Vagina (tissue), 2 donors: ENCODE results near the gene WDR70. TPM values are rescaled to one million over a fixed set of nuclear protein-coding genes. Genes with fewer than 3 reads are reported as not detected.

ENCODE experiments used
- DNase-seq, 2 donors: peaks; one replicate each; pipeline ENCODE4 v3.0.0-alpha.2; 2017; ENCODE audit errors: extremely low spot score in 2 of 2
- H3K27ac ChIP-seq: fragments of 200-600 bp; sonication (generic); one replicate; pipeline ENCODE4 v1.5.1; 2019
- H3K27me3 ChIP-seq: fragments of 200-600 bp; sonication (generic); one replicate; pipeline ENCODE4 v1.5.1; 2019
- H3K36me3 ChIP-seq, 2 donors: fragments of 200-600 bp; sonication (generic); one replicate each; pipeline ENCODE4 v1.5.1; 2017 to 2019
- H3K4me1 ChIP-seq: fragments of 200-600 bp; sonication (generic); one replicate; pipeline ENCODE4 v1.5.1; 2019
- H3K4me3 ChIP-seq, 2 donors: fragments of 200-600 bp; sonication (generic); 1 replicate in 1 of 2; 2 replicates in 1 of 2; pipeline ENCODE4 v1.5.1; 2016 to 2019
- H3K9me3 ChIP-seq: fragments of 200-600 bp; sonication (generic); one replicate; pipeline ENCODE4 v1.5.1; 2019
- POLR2A ChIP-seq, 2 donors: fragments of 450-650 bp; IDR thresholded peaks; one replicate each; pipeline ENCODE4 v1.6.1; 2017; ENCODE audit warnings: antibody characterized with exemption in 2 of 2, mild to moderate bottlenecking in 2 of 2, moderate library complexity in 2 of 2
- POLR2AphosphoS5 ChIP-seq, 2 donors: sonication (generic); formaldehyde crosslinking; IDR thresholded peaks; one replicate each; pipeline ENCODE4 v1.9.0; 2017; ENCODE audit warnings: antibody characterized with exemption in 2 of 2, mild to moderate bottlenecking in 2 of 2, low read depth in 1 of 2; ENCODE audit not compliant: insufficient read depth in 1 of 2
- intact Hi-C: fragments of 100-400 bp; cut with DNase I; formaldehyde crosslinking; loops from one replicate; pipeline ENCODE4 v1.15.1; 2023
- total RNA-seq: library from RNA; depleted of rRNA; stranded (reverse); fragments of >200 nt; gene quantifications from one replicate; pipeline ENCODE4 v1.2.3, GENCODE V29; 2016
- TF ChIP-seq, protein P1 (sequence below), 3 experiments: fragments of 450-650 bp in 2 of 3; fragments of 200-600 bp in 1 of 3; sonication (generic) in 1 of 3; IDR thresholded peaks; one replicate each; pipeline ENCODE4 v1.5.1; 2017 to 2019; ENCODE audit warnings: antibody characterized with exemption in 3 of 3, mild to moderate bottlenecking in 2 of 3, moderate library complexity in 2 of 3

The WDR70 gene
- total RNA-seq, 1 donor from 2014 or later = 31.4 TPM

GRCh38 chr5:37553720-37554404 lies 174.7 kb downstream of the WDR70 start:
- Histone ChIP-seq H3K36me3 (no peaks in the 10 kb centered on the region), H3K9me3 (no peaks in the 10 kb centered on the region), H3K27me3 (no peaks in the 10 kb centered on the region), H3K4me1 (peaks cover 7% of the 10 kb centered on the region), H3K27ac (no peak overlapping the region), H3K4me3 (no peak overlapping the region)
- no peak for TF ChIP-seq POLR2AphosphoS5 (IDR thresholded peaks at IDR 0.05; ENCODE audit: insufficient read depth in 1 of 2, low read depth in 1 of 2)
- TF ChIP-seq, protein P1, sequence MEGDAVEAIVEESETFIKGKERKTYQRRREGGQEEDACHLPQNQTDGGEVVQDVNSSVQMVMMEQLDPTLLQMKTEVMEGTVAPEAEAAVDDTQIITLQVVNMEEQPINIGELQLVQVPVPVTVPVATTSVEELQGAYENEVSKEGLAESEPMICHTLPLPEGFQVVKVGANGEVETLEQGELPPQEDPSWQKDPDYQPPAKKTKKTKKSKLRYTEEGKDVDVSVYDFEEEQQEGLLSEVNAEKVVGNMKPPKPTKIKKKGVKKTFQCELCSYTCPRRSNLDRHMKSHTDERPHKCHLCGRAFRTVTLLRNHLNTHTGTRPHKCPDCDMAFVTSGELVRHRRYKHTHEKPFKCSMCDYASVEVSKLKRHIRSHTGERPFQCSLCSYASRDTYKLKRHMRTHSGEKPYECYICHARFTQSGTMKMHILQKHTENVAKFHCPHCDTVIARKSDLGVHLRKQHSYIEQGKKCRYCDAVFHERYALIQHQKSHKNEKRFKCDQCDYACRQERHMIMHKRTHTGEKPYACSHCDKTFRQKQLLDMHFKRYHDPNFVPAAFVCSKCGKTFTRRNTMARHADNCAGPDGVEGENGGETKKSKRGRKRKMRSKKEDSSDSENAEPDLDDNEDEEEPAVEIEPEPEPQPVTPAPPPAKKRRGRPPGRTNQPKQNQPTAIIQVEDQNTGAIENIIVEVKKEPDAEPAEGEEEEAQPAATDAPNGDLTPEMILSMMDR (IDR thresholded peaks at IDR 0.05) = no peak
- TF ChIP-seq POLR2A (IDR thresholded peaks at IDR 0.05) = no peak
- DNase-seq = no peak
- intact Hi-C loops = no loop called here

- H3K27ac ChIP-seq = no peak overlapping the region
- TF ChIP-seq POLR2AphosphoS5 (IDR thresholded peaks at IDR 0.05; ENCODE audit: insufficient read depth in 1 of 2, low read depth in 1 of 2) (no peak), POLR2A (IDR thresholded peaks at IDR 0.05) (no peak)
- TF ChIP-seq, protein P1 (IDR thresholded peaks at IDR 0.05) = no peak
- peaks cover 7% of the 10 kb centered on the region for H3K4me1 ChIP-seq
- no peaks in the 10 kb centered on the region for H3K27me3 ChIP-seq
- DNase-seq = no peak
- no peaks in the 10 kb centered on the region for H3K9me3 ChIP-seq
- H3K4me3 ChIP-seq = no peak overlapping the region
- intact Hi-C loops = no loop called here
- no peaks in the 10 kb centered on the region for H3K36me3 ChIP-seq
These were observed 175.3 kb downstream of the WDR70 start for GRCh38 chr5:37554405-37554739.

GRCh38 chr5:37554938-37555337 lies 175.8 kb downstream of the WDR70 start:
- Histone ChIP-seq H3K27ac (no peak overlapping the region), H3K27me3 (no peaks in the 10 kb centered on the region), H3K4me3 (no peak overlapping the region), H3K36me3 (no peaks in the 10 kb centered on the region), H3K9me3 (no peaks in the 10 kb centered on the region), H3K4me1 (peaks cover 7% of the 10 kb centered on the region)
- DNase-seq = no peak
- intact Hi-C loops = no loop called here
- TF ChIP-seq POLR2AphosphoS5 (IDR thresholded peaks at IDR 0.05; ENCODE audit: insufficient read depth in 1 of 2, low read depth in 1 of 2) (no peak), POLR2A (IDR thresholded peaks at IDR 0.05) (no peak)
- TF ChIP-seq, protein P1 (IDR thresholded peaks at IDR 0.05) = no peak

DNA sequence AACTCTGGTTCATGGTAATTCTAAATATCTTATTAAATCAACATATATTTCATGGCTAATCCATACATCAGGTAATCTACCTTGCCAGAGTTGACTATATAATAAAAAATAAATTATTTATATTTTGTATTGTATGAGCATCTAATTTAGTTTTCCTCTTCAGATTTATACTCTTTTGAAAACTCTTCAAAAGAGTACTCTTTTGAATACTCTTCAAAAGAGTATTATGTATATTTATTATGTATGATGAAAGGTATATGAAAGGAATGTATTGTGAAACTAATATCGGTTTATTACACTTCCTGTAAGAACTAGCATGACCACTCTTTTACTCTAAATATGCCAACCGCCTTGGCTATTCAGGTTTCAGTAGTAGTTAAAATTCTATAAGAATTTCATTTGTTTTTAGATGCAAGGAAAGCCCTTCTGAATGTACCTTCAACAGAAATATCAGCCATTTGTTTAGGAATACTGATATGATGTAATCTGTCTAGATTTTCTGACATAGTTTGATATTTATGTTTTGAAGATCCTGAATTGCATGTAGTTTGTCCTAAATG lies 178.7 kb downstream of the WDR70 start:
- TF ChIP-seq, protein P1 (IDR thresholded peaks at IDR 0.05) = no peak
- TF ChIP-seq POLR2A (IDR thresholded peaks at IDR 0.05) = no peak
- TF ChIP-seq POLR2AphosphoS5 (IDR thresholded peaks at IDR 0.05; ENCODE audit: insufficient read depth in 1 of 2, low read depth in 1 of 2) = no peak
- H3K27ac ChIP-seq = no peak overlapping the region
- intact Hi-C loops = no loop called here
- H3K27me3 ChIP-seq = no peaks in the 10 kb centered on the region
- H3K4me3 ChIP-seq = no peak overlapping the region
- H3K4me1 ChIP-seq = peaks cover 7% of the 10 kb centered on the region
- DNase-seq = no peak
- no peaks in the 10 kb centered on the region for H3K9me3 ChIP-seq
- no peaks in the 10 kb centered on the region for H3K36me3 ChIP-seq

DNA sequence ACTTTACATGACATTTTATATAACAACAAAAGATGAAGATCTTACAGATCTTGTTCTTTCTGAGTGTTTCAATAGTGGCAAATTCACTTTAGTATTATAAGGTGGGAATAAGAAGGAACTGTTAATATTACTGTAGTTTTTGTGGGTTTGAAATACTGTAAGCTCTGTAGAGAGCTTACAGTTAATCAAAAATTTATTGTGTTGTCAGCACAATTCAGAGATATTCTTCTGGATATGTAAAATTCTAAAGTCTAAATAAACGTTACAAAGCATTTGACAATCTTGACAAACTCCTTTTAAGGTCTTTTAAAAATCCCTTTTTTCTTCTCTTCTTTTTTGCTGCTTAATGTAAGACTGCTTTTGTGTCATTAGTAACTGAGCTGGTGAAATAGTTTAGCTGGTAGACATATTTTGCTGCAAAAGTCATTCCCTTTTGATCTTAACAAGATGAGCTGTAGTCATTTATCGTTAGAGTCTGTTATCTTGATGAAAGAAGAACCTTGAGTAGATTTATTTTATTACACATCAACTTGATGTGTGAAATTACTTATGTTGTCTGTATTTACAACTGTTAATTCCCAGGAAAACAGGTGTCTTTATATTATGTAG lies 186.0 kb downstream of the WDR70 start:
- no peaks in the 10 kb centered on the region for H3K36me3 ChIP-seq
- no peak overlapping the region for H3K27ac ChIP-seq
- intact Hi-C loops = no loop called here
- TF ChIP-seq POLR2A (IDR thresholded peaks at IDR 0.05) (no peak), POLR2AphosphoS5 (IDR thresholded peaks at IDR 0.05; ENCODE audit: insufficient read depth in 1 of 2, low read depth in 1 of 2) (no peak)
- TF ChIP-seq, protein P1 (IDR thresholded peaks at IDR 0.05) = no peak
- no peak for DNase-seq
- H3K4me1 ChIP-seq = no peaks in the 10 kb centered on the region
- no peaks in the 10 kb centered on the region for H3K27me3 ChIP-seq
- no peaks in the 10 kb centered on the region for H3K9me3 ChIP-seq
- no peak overlapping the region for H3K4me3 ChIP-seq
